NCI-H1694 treated with DMSO at 0.1 percent for 48 hours (cell line): Measurements from ENCODE around the gene DOCK6.

ENCODE experiments used
- DNase-seq: peaks from one replicate; lab custom pipeline; 2025; lab: John Stamatoyannopoulos, UW

The DOCK6 gene

GRCh38 chr19:11278670-11279069 lies 16.3 kb upstream of the DOCK6 start:
- DNase-seq: no peak

- DNase-seq: no peak
Observed at GRCh38 chr19:11274533-11275086, 12.3 kb upstream of the DOCK6 start.

- no peak for DNase-seq
Observed at GRCh38 chr19:11273989-11274388, 11.7 kb upstream of the DOCK6 start.

GRCh38 chr19:11273296-11273695 lies 11.0 kb upstream of the DOCK6 start:
- no peak for DNase-seq

- DNase-seq: no peak
Observed at GRCh38 chr19:11269408-11269807, 7.1 kb upstream of the DOCK6 start.

- no peak for DNase-seq
Observed at GRCh38 chr19:11268783-11269267, 6.5 kb upstream of the DOCK6 start.

GRCh38 chr19:11267316-11268085 lies 5.2 kb upstream of the DOCK6 start:
- no peak for DNase-seq

GRCh38 chr19:11265785-11266236 lies 3.5 kb upstream of the DOCK6 start:
- DNase-seq: no peak

- no peak for DNase-seq
Observed at GRCh38 chr19:11265177-11265784, 3.0 kb upstream of the DOCK6 start.

GRCh38 chr19:11264452-11265176 lies 2.3 kb upstream of the DOCK6 start:
- no peak for DNase-seq

GRCh38 chr19:11263726-11264125 lies 1.4 kb upstream of the DOCK6 start:
- DNase-seq: no peak

GRCh38 chr19:11261431-11261970 lies 823 bp downstream of the DOCK6 start:
- DNase-seq: no peak

- no peak for DNase-seq
Observed at GRCh38 chr19:11260996-11261395, 1.3 kb downstream of the DOCK6 start.

- DNase-seq: no peak
Observed at GRCh38 chr19:11257846-11258380, 4.4 kb downstream of the DOCK6 start.

- no peak for DNase-seq
Observed at GRCh38 chr19:11256189-11256588, 6.1 kb downstream of the DOCK6 start.

- DNase-seq: no peak
Observed at GRCh38 chr19:11254666-11255065, 7.7 kb downstream of the DOCK6 start.

- DNase-seq: no peak
Observed at GRCh38 chr19:11252665-11253355, 9.5 kb downstream of the DOCK6 start.

GRCh38 chr19:11251650-11252314 lies 10.5 kb downstream of the DOCK6 start:
- no peak for DNase-seq

GRCh38 chr19:11251217-11251616 lies 11.1 kb downstream of the DOCK6 start:
- DNase-seq: no peak

- DNase-seq: no peak
Observed at GRCh38 chr19:11248852-11249251, 13.5 kb downstream of the DOCK6 start.

- no peak for DNase-seq
Observed at GRCh38 chr19:11247934-11248333, 14.4 kb downstream of the DOCK6 start.
